ENCODE measurements around the gene PLA2G3.
"Not testable (repeated sequence)": the region's sequence is repeated elsewhere in the genome, so short reads cannot be mapped to it uniquely, and the experiment has no call there.

PLA2G3 gene

GRCh38 chr22:31177420-31178162, 37.3 kb upstream of the PLA2G3 start:
- TF ChIP-seq, protein P1, sequence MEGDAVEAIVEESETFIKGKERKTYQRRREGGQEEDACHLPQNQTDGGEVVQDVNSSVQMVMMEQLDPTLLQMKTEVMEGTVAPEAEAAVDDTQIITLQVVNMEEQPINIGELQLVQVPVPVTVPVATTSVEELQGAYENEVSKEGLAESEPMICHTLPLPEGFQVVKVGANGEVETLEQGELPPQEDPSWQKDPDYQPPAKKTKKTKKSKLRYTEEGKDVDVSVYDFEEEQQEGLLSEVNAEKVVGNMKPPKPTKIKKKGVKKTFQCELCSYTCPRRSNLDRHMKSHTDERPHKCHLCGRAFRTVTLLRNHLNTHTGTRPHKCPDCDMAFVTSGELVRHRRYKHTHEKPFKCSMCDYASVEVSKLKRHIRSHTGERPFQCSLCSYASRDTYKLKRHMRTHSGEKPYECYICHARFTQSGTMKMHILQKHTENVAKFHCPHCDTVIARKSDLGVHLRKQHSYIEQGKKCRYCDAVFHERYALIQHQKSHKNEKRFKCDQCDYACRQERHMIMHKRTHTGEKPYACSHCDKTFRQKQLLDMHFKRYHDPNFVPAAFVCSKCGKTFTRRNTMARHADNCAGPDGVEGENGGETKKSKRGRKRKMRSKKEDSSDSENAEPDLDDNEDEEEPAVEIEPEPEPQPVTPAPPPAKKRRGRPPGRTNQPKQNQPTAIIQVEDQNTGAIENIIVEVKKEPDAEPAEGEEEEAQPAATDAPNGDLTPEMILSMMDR (conservative IDR thresholded peaks at IDR 0.05; ENCODE audit: low read length), result peak; percentile 41
- no peak overlapping the region for H3K4me3 ChIP-seq (ENCODE audit: low read length)
- peak; percentile 98 for DNase-seq (ENCODE audit: low read depth)

- TF ChIP-seq, protein P1 (conservative IDR thresholded peaks at IDR 0.05; ENCODE audit: low read length), result no peak
- DNase-seq (ENCODE audit: low read depth), result no peak
- H3K4me3 ChIP-seq (ENCODE audit: low read length), result no peak overlapping the region
Observed at GRCh38 chr22:31176923-31177322, 36.6 kb upstream of the PLA2G3 start.

DNA sequence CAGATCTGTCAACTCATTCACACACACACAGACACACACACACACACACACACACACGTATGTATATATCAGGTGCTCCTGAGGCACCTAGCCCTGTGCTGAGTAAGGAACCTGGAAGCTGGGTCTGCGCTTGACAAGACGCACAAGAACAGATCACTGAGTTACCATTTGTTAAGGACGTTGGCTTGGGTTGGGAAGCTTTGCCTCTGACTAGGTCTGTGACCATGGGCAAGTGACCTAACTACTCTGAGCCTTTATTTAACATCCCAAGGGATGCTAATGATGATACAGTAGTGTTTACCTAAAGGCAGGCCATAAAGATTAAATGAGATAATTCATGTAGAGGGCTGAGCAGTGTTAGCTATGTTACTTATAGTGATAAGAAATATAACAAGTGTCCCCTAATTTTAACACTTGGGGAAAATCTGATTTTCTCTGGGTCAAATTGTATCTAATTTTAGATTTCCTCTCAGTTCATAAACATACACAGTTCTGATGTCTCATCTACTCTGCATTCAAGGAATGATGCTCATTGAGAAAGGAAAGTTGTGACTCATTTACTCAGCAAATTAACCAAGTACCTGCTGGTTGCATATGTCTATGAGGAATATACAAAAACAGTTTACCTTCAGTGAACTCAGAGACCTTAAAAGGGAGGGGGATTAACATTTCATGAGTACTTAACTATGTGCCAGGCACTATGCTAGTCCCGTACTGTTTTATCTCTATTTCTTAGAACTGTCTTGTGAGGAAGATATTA, 33.3 kb upstream of the PLA2G3 start:
- TF ChIP-seq, protein P1 (conservative IDR thresholded peaks at IDR 0.05; ENCODE audit: low read length), result no peak
- peak overlapping the region; percentile 27; the same call in 1 of the 2 replicates for H3K4me3 ChIP-seq (ENCODE audit: low read length)
- DNase-seq (ENCODE audit: low read depth), result peak; percentile 86

DNA sequence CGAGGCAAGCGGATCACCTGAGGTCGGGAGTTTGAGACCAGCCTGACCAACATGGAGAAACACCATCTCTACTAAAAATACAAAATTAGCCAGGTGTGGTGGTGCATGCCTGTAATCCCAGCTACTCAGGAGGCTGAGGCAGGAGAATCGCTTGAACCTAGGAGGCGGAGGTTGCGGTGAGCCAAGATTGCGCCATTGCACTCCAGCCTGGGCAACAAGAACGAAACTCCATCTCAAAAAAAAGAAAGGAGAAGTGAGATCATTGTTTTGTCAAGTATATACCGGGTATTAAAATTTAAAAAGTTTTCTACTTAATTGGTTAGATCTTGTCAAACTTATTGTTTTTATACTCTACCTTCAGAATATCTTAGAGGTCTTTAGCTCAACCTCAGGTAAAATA, 31.4 kb upstream of the PLA2G3 start:
- H3K4me3 ChIP-seq (ENCODE audit: low read length); DNase-seq (ENCODE audit: low read depth): not testable (repeated sequence)

DNA sequence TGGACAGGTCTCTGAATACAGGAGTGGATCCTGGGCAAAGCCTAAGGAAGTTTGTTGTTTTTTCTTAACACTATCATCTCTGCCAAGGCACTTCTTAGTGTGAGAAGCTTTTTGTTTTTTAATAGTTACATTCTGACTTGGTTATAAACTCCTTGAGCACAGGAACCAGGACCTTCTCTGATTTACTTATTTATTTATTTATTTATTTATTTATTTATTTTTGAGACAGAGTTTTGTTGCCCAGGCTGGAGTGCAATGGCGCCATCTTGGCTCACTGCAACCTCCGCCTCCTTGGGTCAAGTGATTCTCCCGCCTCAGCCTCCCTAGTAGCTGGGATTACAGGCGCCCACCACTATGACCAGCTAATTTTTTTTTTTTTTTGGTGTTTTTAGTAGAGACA, 30.7 kb upstream of the PLA2G3 start:
- TF ChIP-seq, protein P1 (conservative IDR thresholded peaks at IDR 0.05; ENCODE audit: low read length), result no peak
- H3K4me3 ChIP-seq (ENCODE audit: low read length), result no peak overlapping the region
- DNase-seq (ENCODE audit: low read depth), result no peak

DNA sequence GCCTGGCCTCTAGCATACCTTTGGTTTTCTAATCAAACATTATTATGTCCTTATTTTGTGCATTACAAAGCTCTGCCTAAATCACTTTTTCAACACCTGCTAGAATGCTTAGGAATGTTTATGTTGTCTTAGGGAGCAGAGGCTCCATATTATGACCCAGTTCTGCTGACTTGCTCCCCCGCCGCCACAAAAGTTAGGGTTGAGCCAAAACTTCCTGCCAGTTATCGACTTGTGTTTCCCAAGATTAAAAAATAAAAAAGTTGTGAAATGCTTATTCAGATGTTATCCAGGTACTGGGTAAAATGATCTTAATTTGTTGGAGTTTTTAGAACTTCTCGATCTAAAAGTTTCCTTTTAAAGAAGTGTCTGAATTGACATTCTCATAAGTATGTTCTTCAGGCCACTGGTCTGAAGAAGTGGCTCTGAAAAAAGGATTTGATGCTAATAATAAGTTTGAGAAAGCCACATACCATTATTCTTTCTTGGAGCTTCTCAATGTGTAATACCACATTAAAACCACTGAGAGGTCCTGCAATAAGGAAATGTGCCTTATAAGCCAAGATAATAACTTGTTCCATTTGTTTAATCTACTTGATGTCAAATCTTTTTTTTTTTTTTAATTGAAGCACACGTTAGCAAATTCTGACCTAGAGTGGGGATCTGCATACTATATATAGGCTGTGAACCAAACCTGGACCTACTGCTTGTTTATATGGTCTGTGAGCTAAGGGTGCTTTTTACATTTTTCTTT, 21.9 kb upstream of the PLA2G3 start:
- DNase-seq (ENCODE audit: low read depth), result peak; percentile 56
- TF ChIP-seq, protein P1 (conservative IDR thresholded peaks at IDR 0.05; ENCODE audit: low read length), result peak; percentile 44
- H3K4me3 ChIP-seq (ENCODE audit: low read length), result peak overlapping the region; percentile 1; the same call in 1 of the 2 replicates

DNA sequence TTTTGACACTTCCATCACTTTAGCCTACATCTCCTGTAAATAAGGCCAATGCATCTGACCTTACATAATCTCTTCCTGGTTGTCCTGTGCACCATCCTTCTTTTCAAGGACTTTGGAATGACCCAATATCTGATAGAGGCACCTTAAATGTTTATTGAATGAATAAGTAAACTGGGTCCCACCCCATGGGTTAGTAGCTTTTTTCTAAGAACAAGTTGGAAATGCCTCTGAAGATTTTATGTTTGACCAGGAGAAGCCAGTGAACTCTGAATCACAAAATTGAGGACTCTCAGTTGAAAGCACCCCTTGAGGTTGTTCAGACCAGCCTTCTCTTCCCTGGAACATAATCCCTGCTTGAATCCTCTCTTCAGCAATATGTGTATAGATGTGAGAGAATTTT, 21.1 kb upstream of the PLA2G3 start:
- TF ChIP-seq, protein P1 (conservative IDR thresholded peaks at IDR 0.05; ENCODE audit: low read length), result no peak
- peak overlapping the region; percentile 93 for H3K4me3 ChIP-seq (ENCODE audit: low read length)
- DNase-seq (ENCODE audit: low read depth), result no peak

All from AG10803 (cell line).